T-helper 2 cell treated with Interferon-gamma antibody and Interleukin-4, amounts not matched to agents 5 μg/mL and 100 μg/mL, for 36 hours (primary cell): ENCODE measurements around the gene SACS.
"Not testable (repeated sequence)": the region's sequence is repeated elsewhere in the genome, so short reads cannot be mapped to it uniquely, and the experiment has no call there.

Experiments
- DNase-seq: peaks from one replicate; pipeline ENCODE4 v3.0.0; 2021; ENCODE audit warnings: low spot score
- H3K27ac Mint-ChIP-seq: one replicate; pipeline ENCODE4 v1.8.0; 2021; ENCODE audit warnings: mild to moderate bottlenecking, mixed read lengths
- H3K27me3 Mint-ChIP-seq: one replicate; pipeline ENCODE4 v1.8.0; 2021; ENCODE audit warnings: low read depth, mixed read lengths
- H3K36me3 Mint-ChIP-seq: one replicate; pipeline ENCODE4 v1.8.0; 2021; ENCODE audit warnings: low read depth, mixed read lengths
- H3K4me1 Mint-ChIP-seq: one replicate; pipeline ENCODE4 v1.8.0; 2021; ENCODE audit warnings: low read depth, mixed read lengths
- H3K4me3 Mint-ChIP-seq: one replicate; pipeline ENCODE4 v1.8.0; 2022; ENCODE audit warnings: mild to moderate bottlenecking, moderate library complexity, mixed read lengths
- H3K9me3 Mint-ChIP-seq: one replicate; pipeline ENCODE4 v1.8.0; 2021; ENCODE audit warnings: mixed read lengths

Gene SACS

GRCh38 chr13:23348262-23349127 is 85.0 kb downstream of the SACS start:
- H3K27ac Mint-ChIP-seq: no peak overlapping the region
- H3K36me3 Mint-ChIP-seq: peaks cover 72% of the 10 kb centered on the region
- no peak for DNase-seq

GRCh38 chr13:23347601-23348000 is 85.9 kb downstream of the SACS start:
- Mint-ChIP-seq H3K9me3 (peaks cover 2% of the 10 kb centered on the region), H3K36me3 (peaks cover 75% of the 10 kb centered on the region), H3K27ac (no peak overlapping the region), H3K4me1 (no peaks in the 10 kb centered on the region), H3K4me3 (no peak overlapping the region), H3K27me3 (no peaks in the 10 kb centered on the region)
- no peak for DNase-seq

More at GRCh38 chr13:23348262-23349127, 85.0 kb downstream of the SACS start:
- no peak overlapping the region for H3K4me3 Mint-ChIP-seq
- H3K9me3 Mint-ChIP-seq: peaks cover 2% of the 10 kb centered on the region
- no peaks in the 10 kb centered on the region for H3K27me3 Mint-ChIP-seq
- H3K4me1 Mint-ChIP-seq: no peaks in the 10 kb centered on the region

GRCh38 chr13:23344931-23345595 is 88.4 kb downstream of the SACS start:
- Mint-ChIP-seq H3K4me3 (no peak overlapping the region), H3K36me3 (peaks cover 75% of the 10 kb centered on the region), H3K4me1 (no peaks in the 10 kb centered on the region), H3K27me3 (no peaks in the 10 kb centered on the region), H3K9me3 (peaks cover 6% of the 10 kb centered on the region), H3K27ac (no peak overlapping the region)
- DNase-seq: no peak

- Mint-ChIP-seq H3K4me1 (no peaks in the 10 kb centered on the region), H3K9me3 (peaks cover 54% of the 10 kb centered on the region), H3K4me3 (no peak overlapping the region), H3K27ac (no peak overlapping the region), H3K36me3 (peaks cover 70% of the 10 kb centered on the region), H3K27me3 (no peaks in the 10 kb centered on the region)
- no peak for DNase-seq
These were observed 94.3 kb downstream of the SACS start for GRCh38 chr13:23339225-23339624.

- Mint-ChIP-seq H3K27me3 (no peaks in the 10 kb centered on the region), H3K9me3 (peaks cover 29% of the 10 kb centered on the region), H3K4me1 (no peaks in the 10 kb centered on the region), H3K36me3 (peaks cover 40% of the 10 kb centered on the region), H3K4me3 (no peak overlapping the region), H3K27ac (no peak overlapping the region)
- no peak for DNase-seq
These were observed 103.1 kb downstream of the SACS start for GRCh38 chr13:23330356-23330755.

- peaks cover 25% of the 10 kb centered on the region for H3K4me1 Mint-ChIP-seq
- no peak for DNase-seq
- H3K36me3 Mint-ChIP-seq: no peaks in the 10 kb centered on the region
- no peaks in the 10 kb centered on the region for H3K27me3 Mint-ChIP-seq
- no peaks in the 10 kb centered on the region for H3K9me3 Mint-ChIP-seq
- no peak overlapping the region for H3K4me3 Mint-ChIP-seq
- no peak overlapping the region for H3K27ac Mint-ChIP-seq
These were observed 108.3 kb downstream of the SACS start for GRCh38 chr13:23325191-23325590.

GRCh38 chr13:23323946-23324709 is 109.4 kb downstream of the SACS start:
- H3K36me3 Mint-ChIP-seq: no peaks in the 10 kb centered on the region
- no peaks in the 10 kb centered on the region for H3K9me3 Mint-ChIP-seq
- no peak overlapping the region for H3K4me3 Mint-ChIP-seq
- DNase-seq: no peak
- H3K4me1 Mint-ChIP-seq: peaks cover 36% of the 10 kb centered on the region
- H3K27ac Mint-ChIP-seq: no peak overlapping the region
- no peaks in the 10 kb centered on the region for H3K27me3 Mint-ChIP-seq

GRCh38 chr13:23322353-23323336 is 110.9 kb downstream of the SACS start:
- Mint-ChIP-seq H3K4me3 (peak overlapping the region; percentile 76), H3K27ac (peak overlapping the region; percentile 50), H3K4me1 (peaks cover 40% of the 10 kb centered on the region)

GRCh38 chr13:23321535-23322241 is 111.8 kb downstream of the SACS start:
- H3K4me1 Mint-ChIP-seq: peaks cover 40% of the 10 kb centered on the region
- H3K4me3 Mint-ChIP-seq: peak overlapping the region; percentile 76
- peak overlapping the region; percentile 81 for H3K27ac Mint-ChIP-seq
- H3K36me3 Mint-ChIP-seq: no peaks in the 10 kb centered on the region
- DNase-seq: peak; percentile 23
- no peaks in the 10 kb centered on the region for H3K9me3 Mint-ChIP-seq
- peaks cover 4% of the 10 kb centered on the region for H3K27me3 Mint-ChIP-seq

More at GRCh38 chr13:23322353-23323336, 110.9 kb downstream of the SACS start:
- peaks cover 4% of the 10 kb centered on the region for H3K27me3 Mint-ChIP-seq
- no peak for DNase-seq
- H3K36me3 Mint-ChIP-seq: no peaks in the 10 kb centered on the region
- no peaks in the 10 kb centered on the region for H3K9me3 Mint-ChIP-seq

- H3K4me3 Mint-ChIP-seq: peak overlapping the region; percentile 76
- H3K36me3 Mint-ChIP-seq: no peaks in the 10 kb centered on the region
- H3K4me1 Mint-ChIP-seq: peaks cover 40% of the 10 kb centered on the region
- H3K9me3 Mint-ChIP-seq: no peaks in the 10 kb centered on the region
- DNase-seq: no peak
- H3K27me3 Mint-ChIP-seq: peaks cover 4% of the 10 kb centered on the region
- H3K27ac Mint-ChIP-seq: peak overlapping the region; percentile 81
These were observed 112.5 kb downstream of the SACS start for GRCh38 chr13:23320926-23321534.

GRCh38 chr13:23319883-23320224 is 113.6 kb downstream of the SACS start:
- Mint-ChIP-seq H3K9me3 (no peaks in the 10 kb centered on the region), H3K4me3 (peak overlapping the region; percentile 10), H3K36me3 (no peaks in the 10 kb centered on the region), H3K27ac (no peak overlapping the region), H3K27me3 (peaks cover 4% of the 10 kb centered on the region), H3K4me1 (peaks cover 40% of the 10 kb centered on the region)
- no peak for DNase-seq

GRCh38 chr13:23314837-23315236 is 118.7 kb downstream of the SACS start:
- DNase-seq, H3K9me3 Mint-ChIP-seq, H3K4me3 Mint-ChIP-seq, H3K27ac Mint-ChIP-seq, H3K36me3 Mint-ChIP-seq: not testable (repeated sequence)
- peaks cover 20% of the 10 kb centered on the region for H3K27me3 Mint-ChIP-seq
- peaks cover 11% of the 10 kb centered on the region for H3K4me1 Mint-ChIP-seq
